ENCODE measurements around the gene SCMH1.

DNA sequence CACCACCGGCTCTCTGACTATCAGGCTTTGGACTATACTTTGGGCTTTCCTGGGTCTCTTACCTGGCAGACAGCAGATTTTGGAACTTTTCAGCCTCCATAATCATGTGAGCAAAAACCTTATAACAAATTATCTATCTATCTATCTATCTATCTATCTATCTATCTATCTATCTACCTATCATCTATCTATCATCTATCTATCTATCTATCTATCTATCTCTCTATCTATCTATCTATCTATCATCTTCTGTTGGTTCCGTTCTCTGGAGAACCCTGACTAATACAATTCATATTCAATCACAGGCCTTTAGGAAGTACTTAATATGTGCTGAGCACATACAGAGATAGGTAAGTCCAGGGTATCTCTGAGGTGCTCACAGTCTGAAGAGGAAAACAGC lies 18.7 kb upstream of the SCMH1 start:
- TF ChIP-seq, protein P1, sequence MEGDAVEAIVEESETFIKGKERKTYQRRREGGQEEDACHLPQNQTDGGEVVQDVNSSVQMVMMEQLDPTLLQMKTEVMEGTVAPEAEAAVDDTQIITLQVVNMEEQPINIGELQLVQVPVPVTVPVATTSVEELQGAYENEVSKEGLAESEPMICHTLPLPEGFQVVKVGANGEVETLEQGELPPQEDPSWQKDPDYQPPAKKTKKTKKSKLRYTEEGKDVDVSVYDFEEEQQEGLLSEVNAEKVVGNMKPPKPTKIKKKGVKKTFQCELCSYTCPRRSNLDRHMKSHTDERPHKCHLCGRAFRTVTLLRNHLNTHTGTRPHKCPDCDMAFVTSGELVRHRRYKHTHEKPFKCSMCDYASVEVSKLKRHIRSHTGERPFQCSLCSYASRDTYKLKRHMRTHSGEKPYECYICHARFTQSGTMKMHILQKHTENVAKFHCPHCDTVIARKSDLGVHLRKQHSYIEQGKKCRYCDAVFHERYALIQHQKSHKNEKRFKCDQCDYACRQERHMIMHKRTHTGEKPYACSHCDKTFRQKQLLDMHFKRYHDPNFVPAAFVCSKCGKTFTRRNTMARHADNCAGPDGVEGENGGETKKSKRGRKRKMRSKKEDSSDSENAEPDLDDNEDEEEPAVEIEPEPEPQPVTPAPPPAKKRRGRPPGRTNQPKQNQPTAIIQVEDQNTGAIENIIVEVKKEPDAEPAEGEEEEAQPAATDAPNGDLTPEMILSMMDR (IDR thresholded peaks at IDR 0.05), result no peak
- no peak for TF ChIP-seq POLR2A (IDR thresholded peaks at IDR 0.05)
